ENCODE results near the gene ZBBX.
"Not testable (repeated sequence)": the region's sequence is repeated elsewhere in the genome, so short reads cannot be mapped to it uniquely, and the experiment has no call there.

Gene ZBBX

GRCh38 chr3:167380004-167380689 is at the start of gene ZBBX:
Gene ZBBX (minus strand): TSS chr3:167380297. CDS start chr3:167372901, 7,396 bp downstream.
- DNase-seq: peak; percentile 63

- not testable (repeated sequence) for DNase-seq
Observed at GRCh38 chr3:167426962-167427361, 46.9 kb upstream of the ZBBX start.

- not testable (repeated sequence) for DNase-seq
Observed at GRCh38 chr3:167422396-167422795, 42.3 kb upstream of the ZBBX start.

- DNase-seq: no peak
Observed at GRCh38 chr3:167409611-167410010, 29.5 kb upstream of the ZBBX start.

GRCh38 chr3:167406876-167407492 is 26.9 kb upstream of the ZBBX start:
- DNase-seq: no peak

- no peak for DNase-seq
Observed at GRCh38 chr3:167397826-167398225, 17.7 kb upstream of the ZBBX start.

GRCh38 chr3:167396075-167396474 is 16.0 kb upstream of the ZBBX start:
- DNase-seq: no peak

- no peak for DNase-seq
Observed at GRCh38 chr3:167394003-167394402, 13.9 kb upstream of the ZBBX start.

GRCh38 chr3:167382155-167382554 is 2.1 kb upstream of the ZBBX start:
- no peak for DNase-seq

- no peak for DNase-seq
Observed at GRCh38 chr3:167375478-167375877, 4.6 kb downstream of the ZBBX start.

- DNase-seq: no peak
Observed at GRCh38 chr3:167372138-167372537, 8.0 kb downstream of the ZBBX start.

- DNase-seq: no peak
Observed at GRCh38 chr3:167361948-167362347, 18.1 kb downstream of the ZBBX start.

GRCh38 chr3:167361306-167361705 is 18.8 kb downstream of the ZBBX start:
- no peak for DNase-seq

- no peak for DNase-seq
Observed at GRCh38 chr3:167355446-167355845, 24.7 kb downstream of the ZBBX start.

- DNase-seq: no peak
Observed at GRCh38 chr3:167354751-167355150, 25.3 kb downstream of the ZBBX start.

GRCh38 chr3:167350245-167350862 is 29.7 kb downstream of the ZBBX start:
- no peak for DNase-seq

- no peak for DNase-seq
Observed at GRCh38 chr3:167346171-167346570, 33.9 kb downstream of the ZBBX start.

- no peak for DNase-seq
Observed at GRCh38 chr3:167330993-167331785, 48.9 kb downstream of the ZBBX start.

- DNase-seq: no peak
Observed at GRCh38 chr3:167323572-167323971, 56.5 kb downstream of the ZBBX start.

GRCh38 chr3:167318996-167319615 is 61.0 kb downstream of the ZBBX start:
- no peak for DNase-seq

GRCh38 chr3:167318306-167318705 is 61.8 kb downstream of the ZBBX start:
- no peak for DNase-seq

- DNase-seq: no peak
Observed at GRCh38 chr3:167306319-167306718, 73.8 kb downstream of the ZBBX start.

GRCh38 chr3:167305340-167305890 is 74.7 kb downstream of the ZBBX start:
- DNase-seq: no peak

Measured in NCI-H2171 (cell line).